Measurements from ENCODE around the gene GABARAP.
A peak's percentile ranks its signal among the peaks of the same experiment; 100 is the strongest.

Gene GABARAP

DNA sequence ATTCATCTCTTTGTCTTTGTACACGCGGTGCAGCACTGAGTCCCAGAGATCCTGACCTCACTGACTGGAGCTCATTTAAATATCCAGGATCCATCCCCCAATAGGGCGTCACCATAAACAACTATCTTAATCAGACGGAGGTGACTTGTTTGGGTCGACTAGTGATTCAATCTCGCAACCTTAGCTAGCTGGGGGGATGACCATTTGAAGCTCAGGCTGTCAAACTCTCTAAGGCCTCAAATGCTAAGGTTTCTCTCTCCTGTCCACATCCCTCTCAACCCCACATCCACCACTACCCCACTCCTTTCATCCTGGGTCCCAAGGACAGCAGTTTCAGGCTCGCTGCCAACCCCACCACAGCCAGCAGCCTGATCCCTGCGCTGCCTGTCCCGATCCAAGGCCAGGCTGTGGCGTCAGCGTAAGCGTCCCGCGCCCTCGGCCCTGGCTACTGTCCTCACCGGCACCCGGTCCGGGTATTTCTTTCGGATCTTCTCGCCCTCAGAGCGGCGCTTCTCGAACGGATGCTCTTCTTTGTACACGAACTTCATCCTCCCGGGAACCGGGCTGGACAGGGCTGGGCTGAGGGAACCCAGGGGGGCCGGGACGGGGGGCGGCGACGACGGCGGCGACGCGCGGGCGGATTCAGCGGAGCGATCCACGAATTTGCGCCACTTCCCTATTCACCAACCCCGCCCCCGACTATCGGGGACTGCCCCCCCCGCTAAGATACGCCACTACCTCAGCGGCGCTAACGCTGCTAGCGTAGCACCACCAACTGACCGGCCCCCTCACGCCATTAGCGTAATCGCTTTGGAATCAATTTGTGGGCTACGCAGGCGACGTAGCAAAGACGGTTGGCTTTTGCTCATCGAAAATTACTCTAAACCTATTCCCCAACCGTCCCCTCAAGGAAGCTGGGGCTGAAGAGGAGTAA, at the start of gene GABARAP:
Gene GABARAP (minus strand): TSS at position 667 of the 934 bp plus-strand sequence. CDS start 119 bp downstream, at position 548.
- peak; percentile 68 to 83 for DNase-seq

GRCh38 chr17:7290685-7291084, 48.4 kb upstream of the GABARAP start:
- DNase-seq: no peak

DNA sequence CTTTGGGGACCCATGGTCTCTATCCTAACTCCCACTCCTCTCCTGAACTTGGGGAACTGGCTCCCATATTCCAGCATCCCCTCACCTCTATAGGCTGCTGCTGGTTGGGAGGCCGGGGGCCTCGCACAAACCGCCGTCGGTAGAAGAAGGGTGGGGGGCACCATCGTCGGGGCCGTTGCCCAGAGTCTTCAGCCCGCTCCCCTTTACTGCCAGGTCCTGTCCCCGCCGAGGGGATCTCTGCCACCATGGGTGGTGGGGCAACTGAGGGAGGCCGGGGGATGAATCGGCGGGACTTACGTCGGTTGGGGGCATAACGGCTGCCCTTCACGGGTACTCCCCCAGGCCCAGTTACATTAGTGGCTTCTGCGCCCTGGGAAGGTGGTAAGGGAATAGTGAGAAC, 47.9 kb upstream of the GABARAP start:
- DNase-seq: no peak

DNA sequence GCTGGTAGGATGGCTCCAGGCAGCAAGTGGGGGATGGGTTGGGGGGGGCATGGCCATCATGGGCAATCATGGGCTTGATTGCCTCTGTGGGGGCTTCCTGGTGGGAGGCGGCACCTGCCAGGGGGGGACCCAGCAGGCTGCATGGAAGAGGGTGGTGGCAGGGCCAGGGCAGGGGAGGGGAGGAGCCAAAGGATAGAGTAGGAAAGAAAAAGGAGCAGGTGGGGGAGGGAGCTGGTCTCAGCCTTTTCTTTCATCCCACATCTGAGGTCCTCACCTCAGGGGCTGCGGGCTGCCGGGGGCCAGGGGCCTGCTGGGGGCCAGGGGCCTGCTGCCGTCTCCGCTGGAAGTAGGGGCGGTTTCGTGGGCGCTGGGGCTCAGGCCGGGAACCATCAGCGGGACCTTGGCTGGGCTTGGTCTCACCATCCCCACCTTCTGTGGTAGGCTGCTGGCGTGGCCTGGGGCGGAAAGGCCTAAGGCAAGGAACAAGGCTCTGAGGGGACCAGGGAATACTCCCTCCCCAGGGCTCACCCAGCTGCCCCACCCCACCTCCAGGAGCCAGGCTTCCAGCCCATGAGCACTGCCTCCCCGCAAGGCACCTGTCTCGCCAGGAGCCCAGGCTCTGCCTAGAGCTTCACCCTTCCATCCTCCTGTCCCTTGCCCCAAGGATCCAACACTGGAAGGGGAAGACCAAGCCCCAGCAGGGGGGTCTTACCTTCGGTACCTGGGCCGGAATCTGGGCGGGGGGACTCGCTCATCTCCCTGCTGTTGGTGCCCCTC, 47.2 kb upstream of the GABARAP start:
- no peak for DNase-seq

- no peak for DNase-seq
Observed at GRCh38 chr17:7285679-7286078, 43.4 kb upstream of the GABARAP start.

- DNase-seq: no peak
Observed at GRCh38 chr17:7284911-7285310, 42.7 kb upstream of the GABARAP start.

DNA sequence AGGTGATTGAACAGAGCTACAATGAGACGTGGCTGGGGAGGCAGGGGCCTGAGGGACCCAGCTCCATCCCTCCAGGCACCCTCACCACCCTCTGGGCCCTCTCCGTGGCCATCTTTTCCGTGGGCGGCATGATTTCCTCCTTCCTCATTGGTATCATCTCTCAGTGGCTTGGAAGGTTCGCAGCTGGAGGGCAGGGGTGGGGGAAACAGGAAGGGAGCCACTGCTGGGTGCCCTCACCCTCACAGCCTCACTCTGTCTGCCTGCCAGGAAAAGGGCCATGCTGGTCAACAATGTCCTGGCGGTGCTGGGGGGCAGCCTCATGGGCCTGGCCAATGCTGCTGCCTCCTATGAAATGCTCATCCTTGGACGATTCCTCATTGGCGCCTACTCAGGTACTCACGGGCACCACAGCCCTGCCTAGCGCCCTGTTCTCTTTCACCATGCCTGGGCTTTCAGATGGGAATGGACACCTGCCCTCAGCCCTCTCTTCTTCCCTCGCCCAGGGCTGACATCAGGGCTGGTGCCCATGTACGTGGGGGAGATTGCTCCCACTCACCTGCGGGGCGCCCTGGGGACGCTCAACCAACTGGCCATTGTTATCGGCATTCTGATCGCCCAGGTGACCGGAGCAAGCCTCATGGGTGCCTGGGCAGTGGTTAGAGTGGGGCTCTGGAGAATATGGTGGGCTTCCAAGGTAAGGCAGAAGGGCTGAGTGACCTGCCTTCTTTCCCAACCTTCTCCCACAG, 41.4 kb upstream of the GABARAP start:
- no peak for DNase-seq

- no peak for DNase-seq
Observed at GRCh38 chr17:7282752-7283321, 40.6 kb upstream of the GABARAP start.

GRCh38 chr17:7281953-7282751, 39.9 kb upstream of the GABARAP start:
- DNase-seq: no peak

DNA sequence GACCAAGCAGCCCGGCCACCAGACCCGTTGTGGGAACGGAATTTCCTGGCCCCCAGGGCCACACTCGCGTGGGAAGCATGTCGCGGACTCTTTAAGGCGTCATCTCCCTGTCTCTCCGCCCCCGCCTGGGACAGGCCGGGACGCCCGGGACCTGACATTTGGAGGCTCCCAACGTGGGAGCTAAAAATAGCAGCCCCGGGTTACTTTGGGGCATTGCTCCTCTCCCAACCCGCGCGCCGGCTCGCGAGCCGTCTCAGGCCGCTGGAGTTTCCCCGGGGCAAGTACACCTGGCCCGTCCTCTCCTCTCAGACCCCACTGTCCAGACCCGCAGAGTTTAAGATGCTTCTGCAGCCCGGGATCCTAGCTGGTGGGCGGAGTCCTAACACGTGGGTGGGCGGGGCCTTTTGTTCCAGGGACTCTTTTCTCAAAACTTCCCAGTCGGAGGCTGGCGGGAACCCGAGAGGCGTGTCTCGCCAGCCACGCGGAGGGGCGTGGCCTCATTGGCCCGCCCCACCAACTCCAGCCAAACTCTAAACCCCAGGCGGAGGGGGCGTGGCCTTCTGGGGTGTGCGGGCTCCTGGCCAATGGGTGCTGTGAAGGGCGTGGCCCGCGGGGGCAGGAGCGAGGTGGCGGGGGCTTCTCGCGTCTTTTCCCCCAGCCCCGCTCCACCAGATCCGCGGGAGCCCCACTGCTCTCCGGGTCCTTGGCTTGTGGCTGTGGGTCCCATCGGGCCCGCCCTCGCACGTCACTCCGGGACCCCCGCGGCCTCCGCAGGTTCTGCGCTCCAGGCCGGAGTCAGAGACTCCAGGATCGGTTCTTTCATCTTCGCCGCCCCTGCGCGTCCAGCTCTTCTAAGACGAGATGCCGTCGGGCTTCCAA, 39.1 kb upstream of the GABARAP start, which contains the start of gene SLC2A4:
Gene SLC2A4 (plus strand): TSS at position 645 of the 879 bp plus-strand sequence. CDS start 217 bp downstream, at position 862.
- DNase-seq: peak; percentile 69 to 80

GRCh38 chr17:7280519-7281073, 38.3 kb upstream of the GABARAP start:
- peak; percentile 49 to 63 for DNase-seq

- DNase-seq: no peak
Observed at GRCh38 chr17:7279448-7279847, 37.2 kb upstream of the GABARAP start.

- no peak for DNase-seq
Observed at GRCh38 chr17:7266784-7267183, 24.5 kb upstream of the GABARAP start.

DNA sequence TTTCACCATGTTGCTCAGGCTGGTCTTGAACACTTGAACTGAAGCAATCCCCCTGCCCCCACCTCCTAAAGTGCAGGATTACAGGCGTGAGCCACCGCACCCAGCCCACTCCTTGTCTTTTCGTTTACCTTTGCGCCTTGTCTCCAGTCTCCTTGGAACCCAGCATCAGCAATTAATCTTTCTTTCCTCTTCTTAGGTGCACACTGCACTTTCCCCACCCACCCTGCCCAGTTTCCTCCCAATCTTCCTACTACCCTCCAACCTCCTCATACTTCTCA, 21.5 kb upstream of the GABARAP start:
- DNase-seq: no peak

- peak in 1 of 2 experiments; percentile 8 for DNase-seq
Observed at GRCh38 chr17:7262935-7263800, 20.9 kb upstream of the GABARAP start.

- DNase-seq: peak; percentile 56 to 78
Observed at GRCh38 chr17:7262192-7262934, 20.1 kb upstream of the GABARAP start, which contains the start of gene CLDN7. Gene CLDN7, minus strand, starts transcription at chr17:7262478. Its CDS starts 435 bp downstream, at chr17:7262043.

DNA sequence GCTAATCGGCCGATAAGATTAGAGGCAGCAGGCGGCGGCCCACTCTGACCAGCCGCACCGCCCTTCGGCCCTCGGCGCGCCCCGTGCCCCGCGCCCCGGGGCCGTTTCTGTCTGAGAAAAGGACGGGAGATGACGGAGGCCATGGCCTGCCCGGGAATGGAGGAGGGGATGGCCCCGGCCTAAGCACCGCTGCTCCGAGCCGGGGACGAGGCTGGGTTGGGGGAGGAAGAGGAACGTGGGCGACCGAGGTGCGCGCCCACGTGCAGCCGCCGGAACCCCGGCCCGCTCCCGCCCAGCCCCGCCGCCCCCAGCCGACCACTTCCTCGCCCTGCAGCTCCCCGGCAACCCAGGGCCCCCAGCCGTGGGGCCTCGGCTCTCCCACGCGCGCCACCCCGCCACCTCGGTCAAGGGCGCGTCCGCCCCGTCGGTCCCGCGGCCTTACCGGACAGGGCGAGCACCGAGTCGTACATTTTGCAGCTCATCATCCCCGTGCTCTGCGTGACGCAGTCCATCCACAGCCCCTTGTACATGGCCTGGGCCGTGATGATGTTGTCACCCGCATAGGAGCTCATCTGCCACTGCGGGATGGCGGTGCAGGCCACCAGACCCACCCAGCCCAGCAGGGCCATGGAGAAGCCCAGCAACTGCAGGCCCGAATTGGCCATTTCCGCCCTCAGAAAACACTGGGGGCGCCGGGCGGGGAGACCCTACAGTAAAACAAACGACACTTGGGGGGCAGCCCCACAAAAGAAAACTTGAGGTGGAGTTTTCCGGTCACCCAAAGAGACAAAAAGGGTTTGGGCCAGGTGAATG, 19.3 kb upstream of the GABARAP start:
- no peak for DNase-seq
